Neural progenitor cell (in vitro differentiated cells): ENCODE results near the gene KCTD19. TPM values are rescaled to one million over a fixed set of nuclear protein-coding genes. Genes with fewer than 3 reads are reported as not detected.

Source experiments
- DNase-seq: peaks from one replicate; pipeline ENCODE4 v3.0.0-alpha.2; 2016; ENCODE audit warnings: low spot score
- H2AFZ ChIP-seq: fragments of 200-600 bp; sonication (generic); replicated peaks from 2 replicates; pipeline ENCODE4 v1.6.1; 2016; ENCODE audit warnings: antibody characterized with exemption
- H3F3A ChIP-seq: fragments of 200-600 bp; sonication (generic); 2 replicates; pipeline ENCODE4 v1.6.1; 2016; ENCODE audit warnings: antibody characterized with exemption, low read depth
- H3K27ac ChIP-seq: fragments of 200-600 bp; sonication (generic); 2 replicates; pipeline ENCODE4 v1.5.1; 2016; ENCODE audit warnings: mild to moderate bottlenecking
- H3K27me3 ChIP-seq: fragments of 200-600 bp; sonication (generic); 2 replicates; pipeline ENCODE4 v1.6.1; 2016; ENCODE audit warnings: mild to moderate bottlenecking, moderate library complexity
- H3K36me3 ChIP-seq: fragments of 200-600 bp; sonication (generic); 2 replicates; pipeline ENCODE4 v1.5.1; 2016
- H3K4me1 ChIP-seq: fragments of 200-600 bp; sonication (generic); 2 replicates; pipeline ENCODE4 v1.6.1; 2016; ENCODE audit warnings: mixed run types
- H3K4me2 ChIP-seq: fragments of 200-600 bp; sonication (generic); 2 replicates; pipeline ENCODE4 v1.6.1; 2016
- H3K4me3 ChIP-seq: fragments of 200-600 bp; sonication (generic); 2 replicates; pipeline ENCODE4 v1.5.1; 2016
- H3K79me2 ChIP-seq: fragments of 200-600 bp; sonication (generic); 2 replicates; pipeline ENCODE4 v1.6.1; 2016; ENCODE audit warnings: low read depth
- H3K9ac ChIP-seq: fragments of 200-600 bp; sonication (generic); 2 replicates; pipeline ENCODE4 v1.6.1; 2016
- H3K9me3 ChIP-seq: fragments of 200-600 bp; sonication (generic); 2 replicates; pipeline ENCODE4 v1.5.1; 2016; ENCODE audit warnings: low read depth
- H4K20me1 ChIP-seq: fragments of 200-600 bp; sonication (generic); 2 replicates; pipeline ENCODE4 v1.6.1; 2016; ENCODE audit warnings: low read depth
- H3K27ac Mint-ChIP-seq: 3 replicates; pipeline ENCODE4 v1.8.0; 2021; ENCODE audit warnings: mixed read lengths
- H3K27me3 Mint-ChIP-seq: 2 replicates; pipeline ENCODE4 v1.8.0; 2022; ENCODE audit warnings: low read depth, mild to moderate bottlenecking, inconsistent platforms, moderate library complexity, mixed read lengths; ENCODE audit not compliant: insufficient read depth
- H3K36me3 Mint-ChIP-seq: 3 replicates; pipeline ENCODE4 v1.8.0; 2021; ENCODE audit warnings: mixed read lengths
- H3K4me1 Mint-ChIP-seq: 3 replicates; pipeline ENCODE4 v1.8.0; 2021; ENCODE audit warnings: mixed read lengths
- H3K4me3 Mint-ChIP-seq: 3 replicates; pipeline ENCODE4 v1.8.0; 2021; ENCODE audit warnings: mild to moderate bottlenecking, moderate library complexity, mixed read lengths
- H3K9me3 Mint-ChIP-seq: 3 replicates; pipeline ENCODE4 v1.8.0; 2020; ENCODE audit warnings: mixed read lengths
- CTCF ChIP-seq: fragments of 200-600 bp; sonication (generic); IDR thresholded peaks from 2 replicates; pipeline ENCODE4 v1.5.1; 2017; ENCODE audit warnings: antibody characterized with exemption, mild to moderate bottlenecking
- EZH2 ChIP-seq: fragments of 200-600 bp; sonication (generic); IDR thresholded peaks from 2 replicates; pipeline ENCODE4 v1.6.1; 2017; ENCODE audit warnings: antibody characterized with exemption, mild to moderate bottlenecking, moderate library complexity
- EZH2phosphoT487 ChIP-seq: fragments of 200-600 bp; sonication (generic); IDR thresholded peaks from 2 replicates; pipeline ENCODE4 v1.6.1; 2017; ENCODE audit warnings: antibody characterized with exemption
- total RNA-seq: library from RNA; depleted of rRNA; stranded (reverse); fragments of >200 nt; gene quantifications from 2 replicates; pipeline ENCODE4 v1.2.3, GENCODE V29; 2015; ENCODE audit warnings: low replicate concordance

The KCTD19 gene
- total RNA-seq, 1 donor from 2014 or later = 1.1 TPM

- H3K79me2 ChIP-seq = no peaks in the 10 kb centered on the region
- no peaks in the 10 kb centered on the region for H4K20me1 ChIP-seq
- H3K9ac ChIP-seq = no peak overlapping the region
- no peaks in the 10 kb centered on the region for H3K9me3 ChIP-seq
- TF ChIP-seq EZH2phosphoT487 = no peak
- no peak for TF ChIP-seq CTCF
- TF ChIP-seq EZH2 = no peak
- Mint-ChIP-seq H3K27me3 (peaks cover 6% of the 10 kb centered on the region), H3K27ac (no peak overlapping the region), H3K36me3 (no peaks in the 10 kb centered on the region), H3K4me3 (no peak overlapping the region), H3K4me1 (no peaks in the 10 kb centered on the region), H3K9me3 (peaks cover 2% of the 10 kb centered on the region)
- no peak overlapping the region for H3K27ac ChIP-seq
- DNase-seq = no peak
- no peaks in the 10 kb centered on the region for H3F3A ChIP-seq
- no peak overlapping the region for H2AFZ ChIP-seq
- H3K4me1 ChIP-seq = no peaks in the 10 kb centered on the region
- no peak overlapping the region for H3K4me3 ChIP-seq
- no peaks in the 10 kb centered on the region for H3K27me3 ChIP-seq
- H3K4me2 ChIP-seq = no peak overlapping the region
- H3K36me3 ChIP-seq = no peaks in the 10 kb centered on the region
Observed at GRCh38 chr16:67269766-67270165, 56.8 kb downstream of the KCTD19 start.

GRCh38 chr16:67268136-67268579, 58.4 kb downstream of the KCTD19 start:
- Histone ChIP-seq H3K9me3 (no peaks in the 10 kb centered on the region), H3K4me2 (no peak overlapping the region), H3K9ac (no peak overlapping the region), H3F3A (no peaks in the 10 kb centered on the region), H3K79me2 (no peaks in the 10 kb centered on the region), H3K4me3 (no peak overlapping the region), H3K4me1 (no peaks in the 10 kb centered on the region), H2AFZ (no peak overlapping the region), H3K27ac (no peak overlapping the region), H3K36me3 (no peaks in the 10 kb centered on the region), H3K27me3 (no peaks in the 10 kb centered on the region), H4K20me1 (no peaks in the 10 kb centered on the region)
- peaks cover 2% of the 10 kb centered on the region for H3K9me3 Mint-ChIP-seq
- peaks cover 7% of the 10 kb centered on the region for H3K27me3 Mint-ChIP-seq
- H3K36me3 Mint-ChIP-seq = no peaks in the 10 kb centered on the region
- TF ChIP-seq EZH2 (no peak), EZH2phosphoT487 (no peak), CTCF (no peak)
- no peaks in the 10 kb centered on the region for H3K4me1 Mint-ChIP-seq
- DNase-seq = no peak
- H3K27ac Mint-ChIP-seq = no peak overlapping the region
- no peak overlapping the region for H3K4me3 Mint-ChIP-seq

GRCh38 chr16:67265834-67266233, 60.7 kb downstream of the KCTD19 start:
- H3K36me3 ChIP-seq = no peaks in the 10 kb centered on the region
- no peak for DNase-seq
- no peaks in the 10 kb centered on the region for H3K9me3 ChIP-seq
- Mint-ChIP-seq H3K4me1 (peaks cover under 1% of the 10 kb centered on the region), H3K4me3 (no peak overlapping the region), H3K27me3 (peaks cover 5% of the 10 kb centered on the region), H3K36me3 (no peaks in the 10 kb centered on the region), H3K27ac (no peak overlapping the region), H3K9me3 (peaks cover 2% of the 10 kb centered on the region)
- H3K27ac ChIP-seq = no peak overlapping the region
- TF ChIP-seq EZH2 (no peak), EZH2phosphoT487 (no peak)
- no peak overlapping the region for H3K4me2 ChIP-seq
- no peaks in the 10 kb centered on the region for H3K79me2 ChIP-seq
- no peaks in the 10 kb centered on the region for H3F3A ChIP-seq
- H4K20me1 ChIP-seq = no peaks in the 10 kb centered on the region
- H3K9ac ChIP-seq = no peak overlapping the region
- no peak overlapping the region for H2AFZ ChIP-seq
- H3K27me3 ChIP-seq = no peaks in the 10 kb centered on the region
- no peak overlapping the region for H3K4me3 ChIP-seq
- no peaks in the 10 kb centered on the region for H3K4me1 ChIP-seq

- no peak overlapping the region for H2AFZ ChIP-seq
- no peak overlapping the region for H3K4me2 ChIP-seq
- H4K20me1 ChIP-seq = no peaks in the 10 kb centered on the region
- Mint-ChIP-seq H3K27me3 (peaks cover 5% of the 10 kb centered on the region), H3K9me3 (peaks cover 2% of the 10 kb centered on the region), H3K27ac (no peak overlapping the region), H3K4me3 (no peak overlapping the region), H3K4me1 (peaks cover 5% of the 10 kb centered on the region), H3K36me3 (no peaks in the 10 kb centered on the region)
- H3K9me3 ChIP-seq = no peaks in the 10 kb centered on the region
- H3K36me3 ChIP-seq = no peaks in the 10 kb centered on the region
- H3K4me1 ChIP-seq = no peaks in the 10 kb centered on the region
- no peaks in the 10 kb centered on the region for H3K79me2 ChIP-seq
- no peaks in the 10 kb centered on the region for H3K27me3 ChIP-seq
- H3K27ac ChIP-seq = no peak overlapping the region
- H3F3A ChIP-seq = no peaks in the 10 kb centered on the region
- no peak for DNase-seq
- no peak for TF ChIP-seq EZH2phosphoT487
- no peak for TF ChIP-seq CTCF
- no peak for TF ChIP-seq EZH2
- H3K4me3 ChIP-seq = no peak overlapping the region
- no peak overlapping the region for H3K9ac ChIP-seq
Observed at GRCh38 chr16:67264866-67265265, 61.7 kb downstream of the KCTD19 start.
